HCT116 (cell line): ENCODE measurements around the gene NOL4L. TPM values are rescaled to one million over a fixed set of nuclear protein-coding genes. Genes with fewer than 3 reads are reported as not detected.

Source experiments
- ATAC-seq: fragments of 200-7000 bp; cut with Tn5 transposase; 2 replicates; pipeline ENCODE4 v1.9.1; 2020; ENCODE audit warnings: mild to moderate bottlenecking, moderate library complexity
- BruUV-seq: library from RNA; stranded (reverse); fragments of 400-500 nt; replicated peaks from 2 replicates; lab custom pipeline; 2021; lab: Mats Ljungman, UMichigan
- CTCF ChIA-PET: fragments of 300-600 bp; sonication (Branson Sonifier 250); formaldehyde crosslinking; loops from one replicate; lab custom pipeline; 2021; ENCODE audit warnings: antibody characterized with exemption; lab: Charles Lee
- POLR2A ChIA-PET: fragments of 300-600, 350-600 bp; sonication (Branson Sonifier 250); formaldehyde crosslinking; loops from one replicate; lab custom pipeline; 2021; ENCODE audit warnings: antibody characterized with exemption; lab: Charles Lee
- RAD21 ChIA-PET, 2 experiments: fragments of 300-600 bp; sonication (Branson Sonifier 250); formaldehyde crosslinking; loops; one replicate each; lab custom pipeline; 2023; ENCODE audit warnings: low total read pairs in 2 of 2; ENCODE audit not compliant: uncharacterized antibody in 2 of 2, unreplicated experiment in 2 of 2, low non-redundant PET in 1 of 2; lab: Charles Lee
- DNase-seq: peaks from one replicate; pipeline ENCODE4 v3.0.0-alpha.2; 2010; ENCODE audit warnings: low read depth, low spot score
- H2AFZ ChIP-seq: fragments of 200-600 bp; shearing (Covaris generic), sonication (generic); 2 replicates; pipeline ENCODE4 v1.6.1; 2017; ENCODE audit warnings: low read depth, mixed run types, mixed read lengths, antibody characterized with exemption, low read length; ENCODE audit not compliant: poor library complexity, severe bottlenecking
- H3K27ac ChIP-seq: 2 replicates; pipeline ENCODE4 v1.5.1; 2012; ENCODE audit warnings: low read depth, low read length
- H3K27me3 ChIP-seq: fragments of 200-600 bp; sonication (generic); 2 replicates; pipeline ENCODE4 v1.6.1; 2016; ENCODE audit warnings: mixed run types, low read length, mixed read lengths; ENCODE audit not compliant: insufficient read depth
- H3K36me3 ChIP-seq, 2 experiments: fragments of 200-500 bp in 1 of 2; fragments of 200-600 bp in 1 of 2; sonication (Bioruptor generic) in 1 of 2; sonication (generic) in 1 of 2; 2 replicates each; pipeline versions ENCODE4 v1.5.1 to v1.6.1; 2014 to 2016; ENCODE audit warnings: low read length in 2 of 2, inconsistent platforms in 1 of 2, mixed read lengths in 1 of 2, mixed run types in 1 of 2; ENCODE audit not compliant: insufficient read depth in 2 of 2, control insufficient read depth in 1 of 2
- H3K4me1 ChIP-seq, 2 experiments: fragments of 200-600 bp in 1 of 2; sonication (generic) in 1 of 2; 2 replicates each; pipeline versions ENCODE4 v1.5.1 to v1.6.1; 2012 to 2017; ENCODE audit warnings: low read length in 2 of 2, inconsistent platforms in 1 of 2, mild to moderate bottlenecking in 1 of 2, mixed read lengths in 1 of 2, mixed run types in 1 of 2, moderate library complexity in 1 of 2; ENCODE audit not compliant: insufficient read depth in 2 of 2, control insufficient read depth in 1 of 2
- H3K4me2 ChIP-seq: fragments of 200-600 bp; sonication (generic); 2 replicates; pipeline ENCODE4 v1.6.1; 2017; ENCODE audit warnings: mixed run types, low read length, mixed read lengths
- H3K4me3 ChIP-seq, 2 experiments: fragments of 200-600 bp in 1 of 2; sonication (generic) in 1 of 2; replicated peaks in 1 of 2; 2 replicates each; pipeline ENCODE4 v1.5.1; 2011 to 2016; ENCODE audit warnings: low read length in 2 of 2, control low read depth in 1 of 2, low read depth in 1 of 2, mild to moderate bottlenecking in 1 of 2, mixed read lengths in 1 of 2, mixed run types in 1 of 2
- H3K79me2 ChIP-seq: fragments of 200-600 bp; sonication (generic); 2 replicates; pipeline ENCODE4 v1.6.1; 2017; ENCODE audit warnings: mild to moderate bottlenecking, mixed run types, low read length, moderate library complexity, mixed read lengths; ENCODE audit not compliant: insufficient read depth
- H3K9ac ChIP-seq: fragments of 200-600 bp; sonication (generic); 2 replicates; pipeline ENCODE4 v1.6.1; 2016; ENCODE audit warnings: low read length, mixed read lengths
- H3K9me2 ChIP-seq: fragments of 200-600 bp; sonication (generic), shearing (Covaris generic); 2 replicates; pipeline ENCODE4 v1.6.1; 2017; ENCODE audit warnings: mixed run types, mild to moderate bottlenecking, moderate library complexity; ENCODE audit not compliant: insufficient read depth
- H3K9me3 ChIP-seq, 2 experiments: fragments of 200-500 bp in 1 of 2; fragments of 200-600 bp in 1 of 2; sonication (Bioruptor generic) in 1 of 2; sonication (generic) in 1 of 2; 2 replicates each; pipeline ENCODE4 v1.6.1; 2014 to 2017; ENCODE audit warnings: low read length in 2 of 2, mixed read lengths in 2 of 2, inconsistent platforms in 1 of 2, low read depth in 1 of 2, mild to moderate bottlenecking in 1 of 2, mixed run types in 1 of 2, moderate library complexity in 1 of 2; ENCODE audit not compliant: control insufficient read depth in 1 of 2, insufficient read depth in 1 of 2
- H4K20me1 ChIP-seq: fragments of 200-600 bp; sonication (generic), shearing (Covaris generic); 2 replicates; pipeline ENCODE4 v1.6.1; 2017; ENCODE audit warnings: mixed run types, mild to moderate bottlenecking, moderate library complexity; ENCODE audit not compliant: insufficient read depth
- CTCF ChIP-seq, 3 experiments: fragments of 200-600 bp in 1 of 3; sonication (generic) in 1 of 3; IDR thresholded peaks in 2 of 3; conservative IDR thresholded peaks in 1 of 3; 2 replicates each; pipeline ENCODE4 v1.5.1; 2012 to 2017; ENCODE audit warnings: low read depth in 2 of 3, low read length in 2 of 3, antibody characterized with exemption in 1 of 3, borderline replicate concordance in 1 of 3, control low read depth in 1 of 3, mild to moderate bottlenecking in 1 of 3, mixed read lengths in 1 of 3, mixed run types in 1 of 3, moderate library complexity in 1 of 3; ENCODE audit not compliant: insufficient read depth in 1 of 3
- EGR1 ChIP-seq: IDR thresholded peaks from 2 replicates; pipeline ENCODE4 v1.6.1; 2012; ENCODE audit warnings: low read depth
- EZH2 ChIP-seq: fragments of 200-600 bp; sonication (generic); IDR thresholded peaks from 2 replicates; pipeline ENCODE4 v1.6.1; 2017; ENCODE audit warnings: antibody characterized with exemption, mixed run types
- EZH2phosphoT487 ChIP-seq: fragments of 200-600 bp; IDR thresholded peaks from 2 replicates; pipeline ENCODE4 v1.6.1; 2018; ENCODE audit warnings: antibody characterized with exemption, borderline replicate concordance
- FOSL1 ChIP-seq: IDR thresholded peaks from 2 replicates; pipeline ENCODE4 v1.6.1; 2012; ENCODE audit warnings: low read depth
- JUND ChIP-seq: IDR thresholded peaks from 2 replicates; pipeline ENCODE4 v1.6.1; 2012
- MAX ChIP-seq: IDR thresholded peaks from 2 replicates; pipeline ENCODE4 v1.6.1; 2012
- POLR2A ChIP-seq: IDR thresholded peaks from 2 replicates; pipeline ENCODE4 v1.7.0; 2011; ENCODE audit warnings: borderline replicate concordance; ENCODE audit not compliant: insufficient read depth, insufficient read length; ENCODE audit errors: extremely low read depth
- POLR2AphosphoS5 ChIP-seq: IDR thresholded peaks from 2 replicates; pipeline ENCODE4 v1.6.1; 2011; ENCODE audit warnings: mild to moderate bottlenecking, low read depth, low read length, moderate library complexity
- REST ChIP-seq: IDR thresholded peaks from 2 replicates; pipeline ENCODE4 v1.6.1; 2012; ENCODE audit warnings: low read depth
- SRF ChIP-seq: IDR thresholded peaks from 2 replicates; pipeline ENCODE4 v1.6.1; 2012; ENCODE audit warnings: low read depth
- TCF7L2 ChIP-seq: IDR thresholded peaks from 2 replicates; pipeline ENCODE4 v1.7.0; 2011; ENCODE audit warnings: borderline replicate concordance, inconsistent platforms; ENCODE audit not compliant: insufficient read depth, insufficient read length; ENCODE audit errors: extremely low read depth
- YY1 ChIP-seq: IDR thresholded peaks from 2 replicates; pipeline ENCODE4 v1.6.1; 2011; ENCODE audit warnings: low read length, low read depth, moderate library complexity, mild to moderate bottlenecking; ENCODE audit not compliant: insufficient replicate concordance; ENCODE audit errors: extremely low read depth
- ZBTB33 ChIP-seq: IDR thresholded peaks from 2 replicates; pipeline ENCODE4 v1.6.1; 2011; ENCODE audit warnings: mild to moderate bottlenecking, low read length, moderate library complexity; ENCODE audit not compliant: insufficient replicate concordance; ENCODE audit errors: extremely low read depth
- intact Hi-C: fragments of 100-400 bp; cut with micrococcal nuclease; formaldehyde crosslinking; loops from 2 replicates; pipeline ENCODE4 v1.10.0; 2022
- total RNA-seq: library from RNA; stranded (reverse); gene quantifications from one replicate; pipeline ENCODE4 v1.2.1, GENCODE V29; 2021; ENCODE audit not compliant: unreplicated experiment

Gene NOL4L
- total RNA-seq, 1 experiment from 2014 or later, result 5.9 TPM

- Histone ChIP-seq H3K4me1 (0 out of 4 replicates have a peak, but pooled peaks cover 0 to 3% of the 10 kb centered on the region in 2 experiments), H3K79me2 (no peaks in the 10 kb centered on the region), H3K4me3 (no peak overlapping the region), H3K9me3 (no peaks in the 10 kb centered on the region), H4K20me1 (no peaks in the 10 kb centered on the region), H2AFZ (no peak overlapping the region), H3K9ac (no peak overlapping the region), H3K4me2 (no peak overlapping the region), H3K27ac (no peak overlapping the region), H3K9me2 (no peaks in the 10 kb centered on the region), H3K36me3 (no peaks in the 10 kb centered on the region), H3K27me3 (no peaks in the 10 kb centered on the region)
- ChIA-PET RAD21 (no interaction called here), CTCF (no interaction called here), POLR2A (no interaction called here)
- intact Hi-C loops, result no loop called here
- DNase-seq, result no peak
- TF ChIP-seq YY1 (no peak), POLR2AphosphoS5 (no peak), MAX (no peak), EZH2phosphoT487 (no peak), REST (no peak), JUND (no peak), POLR2A (no peak), EGR1 (no peak), ZBTB33 (no peak), SRF (no peak), CTCF (IDR thresholded peaks at IDR 0.05 in 2 of 3, conservative IDR thresholded peaks at IDR 0.05 in 1 of 3; ENCODE audit: borderline replicate concordance in 1 of 3, insufficient read depth in 1 of 3, low read depth in 2 of 3, low read length in 2 of 3) (no peak), FOSL1 (no peak), TCF7L2 (no peak), EZH2 (no peak)
- ATAC-seq, result no peak
- no TSS peak for BruUV-seq
Observed at GRCh38 chr20:32519381-32519730, 65.8 kb downstream of the NOL4L start.
